ENCODE data around the gene LSM8.

DNA sequence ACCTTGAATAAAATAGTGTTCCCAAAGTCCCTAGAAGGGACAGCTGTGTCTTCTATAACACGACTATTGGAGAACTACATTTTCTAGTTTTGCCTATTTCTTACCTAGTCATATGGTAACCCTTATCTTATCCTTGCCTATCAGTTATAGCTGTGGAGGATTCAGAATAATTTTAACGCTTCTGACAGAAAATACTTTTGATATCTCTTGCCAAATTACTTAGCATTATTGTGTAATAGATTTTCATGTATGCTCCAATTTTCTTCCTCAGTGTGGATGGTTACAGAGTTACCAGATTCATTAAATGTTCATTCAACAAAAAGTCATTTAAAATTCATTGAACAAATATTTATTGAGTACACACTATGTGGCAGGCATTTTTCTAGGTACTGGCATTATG lies 34.6 kb upstream of the LSM8 start:
- no peak for TF ChIP-seq POLR2AphosphoS5 (IDR thresholded peaks at IDR 0.05; ENCODE audit: low read depth, low read length)
- no peak for TF ChIP-seq POLR2A (IDR thresholded peaks at IDR 0.05; ENCODE audit: low read depth, low read length)
- TF ChIP-seq TAF1 (IDR thresholded peaks at IDR 0.05; ENCODE audit: low read depth, low read length), result no peak
- no peak for TF ChIP-seq PAX5 (IDR thresholded peaks at IDR 0.05; ENCODE audit: insufficient read depth, low read length, severe bottlenecking)
- no peak for TF ChIP-seq SPI1 (IDR thresholded peaks at IDR 0.05; ENCODE audit: low read depth, low read length)
- no peak for TF ChIP-seq POU2F2 (IDR thresholded peaks at IDR 0.05; ENCODE audit: low read depth, low read length)
